GM12801 (cell line): ENCODE data around the gene CECR2.

ENCODE experiments used
- CTCF ChIP-seq: IDR thresholded peaks from one replicate; pipeline ENCODE4 v1.5.1; 2011; ENCODE audit warnings: control low read depth; ENCODE audit not compliant: insufficient read length; ENCODE audit errors: extremely low read depth

The CECR2 gene

GRCh38 chr22:17349172-17349571, 20.1 kb upstream of the CECR2 start:
- no peak for TF ChIP-seq CTCF

GRCh38 chr22:17350292-17350691, 19.0 kb upstream of the CECR2 start:
- TF ChIP-seq CTCF = no peak

GRCh38 chr22:17352798-17353197, 16.5 kb upstream of the CECR2 start:
- no peak for TF ChIP-seq CTCF

- no peak for TF ChIP-seq CTCF
These were observed 11.6 kb upstream of the CECR2 start for GRCh38 chr22:17357688-17358087.

GRCh38 chr22:17358415-17358814, 10.8 kb upstream of the CECR2 start:
- no peak for TF ChIP-seq CTCF

GRCh38 chr22:17359501-17359900, 9.8 kb upstream of the CECR2 start:
- no peak for TF ChIP-seq CTCF

GRCh38 chr22:17366329-17366728, 2.9 kb upstream of the CECR2 start:
- TF ChIP-seq CTCF = no peak

- TF ChIP-seq CTCF = no peak
These were observed 2.4 kb upstream of the CECR2 start for GRCh38 chr22:17366830-17367229.
